Measurements from ENCODE around the gene NAXE.

DNA sequence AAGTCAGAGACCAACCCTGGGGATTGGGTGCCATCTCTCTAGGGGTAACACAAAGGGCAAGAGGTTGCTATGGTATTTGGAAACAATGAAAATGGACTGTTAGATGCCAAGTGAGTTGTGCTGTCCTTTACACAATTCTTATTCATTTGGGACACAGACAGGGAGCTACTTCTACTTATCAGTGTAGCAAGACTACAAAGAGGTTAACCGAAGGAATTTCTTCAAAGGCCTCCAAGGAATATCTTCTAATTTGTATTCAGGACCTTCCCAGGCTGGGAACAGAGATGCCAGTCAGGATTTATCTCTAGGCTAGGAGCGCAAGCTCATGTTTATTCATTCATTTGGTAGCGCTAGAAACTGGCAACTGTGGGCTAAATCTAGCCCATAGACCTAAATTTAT is 2.6 kb downstream of the NAXE start:
- TF ChIP-seq POLR2A (IDR thresholded peaks at IDR 0.05) = no peak
- TF ChIP-seq POLR2AphosphoS5 (IDR thresholded peaks at IDR 0.05) = no peak
